HL-60/S4 treated with phorbol 12-myristate 13-acetate at 8.2 ng/mL for 4 days and 3 days (cell line): Measurements from ENCODE around the gene MRPL24.

ENCODE experiments used
- in situ Hi-C: fragments of 300-500 bp; cut with MboI; formaldehyde crosslinking; loops from 2 replicates; pipeline ENCODE4 v1.15.0; 2022; ENCODE audit warnings: low sequenced_read_pairs

Gene MRPL24

GRCh38 chr1:156693848-156694689, 46.8 kb downstream of the MRPL24 start:
- in situ Hi-C loops, result no loop called here

DNA sequence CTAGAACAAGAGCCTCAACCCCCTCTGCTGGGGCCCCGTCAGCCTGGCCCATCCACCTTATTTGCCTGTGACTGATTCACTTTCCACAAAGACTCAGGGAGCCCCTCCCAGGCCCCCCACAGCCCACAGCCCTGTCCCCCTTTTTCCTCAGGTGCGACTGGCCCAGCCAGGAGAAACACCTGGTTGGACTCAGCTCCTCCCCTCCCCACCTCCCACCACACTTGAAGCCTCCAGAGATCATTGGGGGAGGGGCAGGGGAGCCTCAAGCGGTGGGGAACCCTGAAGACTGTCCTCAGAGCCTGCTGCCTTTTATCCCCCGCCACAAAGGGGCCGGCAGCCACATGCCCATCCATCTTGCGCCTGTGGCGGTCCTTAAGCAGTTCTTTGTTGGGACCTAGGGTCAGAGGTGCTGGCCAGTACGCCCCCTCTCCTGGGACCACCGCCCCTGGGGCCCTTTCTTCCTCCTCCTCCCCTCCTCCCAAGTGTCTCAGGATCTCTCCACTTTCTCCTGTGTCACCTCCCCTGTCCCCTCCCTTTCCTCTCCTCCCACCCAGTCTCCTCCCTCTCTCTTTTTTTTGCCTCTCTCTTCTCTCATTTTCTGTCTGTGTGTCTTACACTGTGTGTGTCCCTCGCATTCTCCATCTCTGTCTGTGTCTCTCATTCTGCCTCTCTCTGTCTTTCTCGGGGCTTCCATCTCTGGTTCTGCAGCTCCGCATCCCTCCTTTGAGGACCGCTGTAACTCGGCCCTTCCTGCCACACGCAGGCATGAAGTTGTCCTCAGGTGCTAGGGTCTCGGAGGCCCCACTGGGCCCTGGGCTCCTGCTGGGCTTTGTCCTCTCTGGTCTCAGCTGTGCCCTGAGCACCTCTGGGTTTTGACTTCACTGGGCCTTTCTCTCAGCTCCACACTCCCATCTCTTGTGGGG, 47.7 kb downstream of the MRPL24 start:
- in situ Hi-C loops, result no loop called here

- in situ Hi-C loops, result no loop called here
Observed at GRCh38 chr1:156692441-156692924, 48.4 kb downstream of the MRPL24 start.

GRCh38 chr1:156691665-156692440, 49.0 kb downstream of the MRPL24 start:
- in situ Hi-C loops, result no loop called here

GRCh38 chr1:156691191-156691590, 49.7 kb downstream of the MRPL24 start:
- in situ Hi-C loops, result no loop called here

DNA sequence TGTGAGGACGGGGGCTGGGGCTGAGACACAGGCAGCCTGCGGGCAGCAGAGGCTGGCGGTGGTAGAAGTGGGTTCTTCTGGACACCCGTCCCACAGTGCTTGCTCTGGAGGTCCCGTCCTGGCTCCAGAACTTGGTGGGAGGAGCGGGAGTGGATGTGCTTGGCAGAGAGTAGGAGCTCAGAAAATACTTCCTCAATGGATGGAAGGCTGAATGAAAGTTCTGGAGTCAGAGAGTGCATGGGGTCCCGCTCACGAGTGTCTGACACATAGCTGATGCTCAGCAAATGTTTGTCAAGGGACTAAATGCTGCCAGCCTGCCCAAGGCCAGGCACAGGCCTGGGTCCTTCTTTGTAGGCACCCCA, 50.2 kb downstream of the MRPL24 start:
- in situ Hi-C loops, result no loop called here

- in situ Hi-C loops, result no loop called here
Observed at GRCh38 chr1:156689953-156690674, 50.8 kb downstream of the MRPL24 start.

GRCh38 chr1:156689035-156689952, 51.6 kb downstream of the MRPL24 start:
- in situ Hi-C loops, result no loop called here
